A549 (cell line): ENCODE measurements around the gene CAV3. TPM values are rescaled to one million over a fixed set of nuclear protein-coding genes. Genes with fewer than 3 reads are reported as not detected.
"Not testable (repeated sequence)": the region's sequence is repeated elsewhere in the genome, so short reads cannot be mapped to it uniquely, and the experiment has no call there.

Source experiments
- ATAC-seq, 2 experiments: fragments of 200-7000 bp in 1 of 2; fragments of >200 bp in 1 of 2; cut with Nextera tagmentation in 1 of 2; cut with Tn5 transposase in 1 of 2; 3 replicates each; pipeline versions ENCODE4 v1.8.0 to v1.9.1; 2018 to 2020; ENCODE audit warnings: mild to moderate bottlenecking in 1 of 2, moderate library complexity in 1 of 2
- CTCF ChIA-PET: fragments of 300-600 bp; sonication (Branson Sonifier 250); formaldehyde crosslinking; extraction: SDS; loops from one replicate; lab custom pipeline; 2021; ENCODE audit warnings: antibody characterized with exemption, inconsistent platforms; lab: Yijun Ruan, JAX
- POLR2A ChIA-PET: fragments of 350-600 bp; formaldehyde crosslinking; extraction: SDS; loops from one replicate; lab custom pipeline; 2021; ENCODE audit warnings: antibody characterized with exemption, inconsistent platforms; lab: Yijun Ruan, JAX
- DNase-seq, 2 experiments: peaks; one replicate each; pipeline versions ENCODE4 v3.0.0 to v3.0.0-alpha.2; 2011 to 2016; ENCODE audit warnings: low read depth in 1 of 2, low spot score in 1 of 2
- FAIRE-seq: peaks from 2 replicates; lab custom pipeline; 2011; peaks lifted over from hg19 to GRCh38; lab: Jason Lieb, UNC
- H3K27ac ChIP-seq, 2 experiments: fragments of >200 bp; sonication (Bioruptor Twin); formaldehyde crosslinking; 3 replicates each; pipeline ENCODE4 v1.5.1; 2016 to 2017
- H3K4me1 ChIP-seq: fragments of >200 bp; sonication (Bioruptor Twin); formaldehyde crosslinking; 3 replicates; pipeline ENCODE4 v1.6.1; 2016
- H3K4me2 ChIP-seq: fragments of >200 bp; sonication (Bioruptor Twin); formaldehyde crosslinking; 3 replicates; pipeline ENCODE4 v1.6.1; 2016
- H3K4me3 ChIP-seq: fragments of >200 bp; sonication (Bioruptor Twin); formaldehyde crosslinking; 3 replicates; pipeline ENCODE4 v1.5.1; 2016
- H3K9me3 ChIP-seq: fragments of >200 bp; sonication (Bioruptor Twin); formaldehyde crosslinking; 3 replicates; pipeline ENCODE4 v1.6.1; 2016
- BCL3 ChIP-seq: fragments of >200 bp; sonication (Bioruptor Twin); formaldehyde crosslinking; IDR thresholded peaks from 3 replicates; pipeline ENCODE4 v1.6.1; 2016
- CBX8 ChIP-seq: fragments of 200-600 bp; sonication (generic); IDR thresholded peaks from 2 replicates; pipeline ENCODE4 v1.6.1; 2016
- CEBPB ChIP-seq, 2 experiments: fragments of >200 bp in 1 of 2; sonication (Bioruptor Twin) in 1 of 2; formaldehyde crosslinking in 1 of 2; IDR thresholded peaks; 2 replicates each; pipeline ENCODE4 v1.6.1; 2012 to 2016
- CTCF ChIP-seq: fragments of >200 bp; sonication (Bioruptor Twin); formaldehyde crosslinking; IDR thresholded peaks from 3 replicates; pipeline ENCODE4 v1.5.1; 2016
- E2F6 ChIP-seq: IDR thresholded peaks from 2 replicates; pipeline ENCODE4 v1.6.1; 2012; ENCODE audit warnings: low read depth, borderline replicate concordance
- GATA3 ChIP-seq: IDR thresholded peaks from 2 replicates; pipeline ENCODE4 v1.6.1; 2012; ENCODE audit warnings: borderline replicate concordance
- HEYL ChIP-seq: fragments of 250-450 bp; sonication (Bioruptor Pico); IDR thresholded peaks from 2 replicates; pipeline ENCODE4 v1.8.0; 2021; ENCODE audit warnings: mild to moderate bottlenecking, moderate library complexity
- HOXA7 ChIP-seq: fragments of 250-450 bp; sonication (Bioruptor Pico); IDR thresholded peaks from 2 replicates; pipeline ENCODE4 v1.5.0; 2020; ENCODE audit warnings: mild to moderate bottlenecking, moderate library complexity
- HOXB13 ChIP-seq: fragments of 250-450 bp; sonication (Bioruptor Pico); IDR thresholded peaks from 2 replicates; pipeline ENCODE4 v1.5.0; 2020; ENCODE audit warnings: low read depth, mild to moderate bottlenecking, moderate library complexity
- KDM1A ChIP-seq: fragments of 200-600 bp; sonication (generic); IDR thresholded peaks from 2 replicates; pipeline ENCODE4 v1.6.1; 2016; ENCODE audit warnings: low read depth, mild to moderate bottlenecking
- RARB ChIP-seq: fragments of 250-450 bp; sonication (Bioruptor Pico); IDR thresholded peaks from 2 replicates; pipeline ENCODE4 v1.8.0; 2021; ENCODE audit warnings: mild to moderate bottlenecking, moderate library complexity
- RNF2 ChIP-seq: fragments of 200-600 bp; sonication (generic); IDR thresholded peaks from 2 replicates; pipeline ENCODE4 v1.6.1; 2016; ENCODE audit warnings: low read depth, mild to moderate bottlenecking, antibody characterized with exemption, moderate library complexity, borderline replicate concordance
- SREBF2 ChIP-seq: fragments of 450-650 bp; IDR thresholded peaks from 2 replicates; pipeline ENCODE4 v1.6.1; 2014; ENCODE audit warnings: mild to moderate bottlenecking, moderate library complexity
- TFCP2L1 ChIP-seq: fragments of 250-450 bp; sonication (Bioruptor Pico); IDR thresholded peaks from 2 replicates; pipeline ENCODE4 v1.5.0; 2021; ENCODE audit warnings: mild to moderate bottlenecking
- USF2 ChIP-seq: fragments of 450-650 bp; IDR thresholded peaks from 2 replicates; pipeline ENCODE4 v1.6.1; 2014; ENCODE audit warnings: antibody characterized with exemption
- ZFP36 ChIP-seq: fragments of 450-650 bp; IDR thresholded peaks from 2 replicates; pipeline ENCODE4 v1.6.1; 2014; ENCODE audit warnings: borderline replicate concordance; ENCODE audit not compliant: partially characterized antibody
- WGBS: methylation state at CpG from one replicate; pipeline ENCODE4 v1.1.6; 2017; ENCODE audit errors: missing lambda C conversion rate; 5-methylcytosine and 5-hydroxymethylcytosine counted together
- polyA minus RNA-seq: library from RNA; depleted of rRNA, polyadenylated mRNA; stranded (reverse); fragments of >200 nt; gene quantifications from 2 replicates; pipeline ENCODE4 v1.2.3, GENCODE V29; 2011; rRNA and poly(A)+ RNA removed
- polyA plus RNA-seq, 4 experiments: library from polyadenylated mRNA; depleted of rRNA in 3 of 4; stranded (reverse); fragments of >200 nt; fragmentation: RNase III in 1 of 4; extraction: RNeasy Plus Mini Kit Qiagen cat#74134 plus additional on column Dnase treatment in 1 of 4; gene quantifications; 2 replicates in 3 of 4; 3 replicates in 1 of 4; pipeline ENCODE4 v1.2.3, GENCODE V29; 2011 to 2017

The CAV3 gene
- polyA plus RNA-seq (2011; rRNA removed): not detected in 2 replicates
- polyA plus RNA-seq (2012; cell fraction: cytosol; rRNA removed): not detected in 2 replicates
- polyA plus RNA-seq (2012; cell fraction: nucleus; rRNA removed): not detected in 2 replicates
- polyA plus RNA-seq (2017; fragmentation: RNase III; extraction: RNeasy Plus Mini Kit Qiagen cat#74134 plus additional on column Dnase treatment): not detected in 3 replicates
- not detected in 2 replicates for polyA minus RNA-seq

- DNase-seq: no peak
- Histone ChIP-seq H3K4me1 (no peaks in the 10 kb centered on the region), H3K4me2 (no peak within 1 kb of the TSS), H3K27ac (peak within 1 kb of the TSS in 1 of 2 experiments; percentile 41; a peak in 1 of 6 replicates), H3K9me3 (no peaks in the 10 kb centered on the region), H3K4me3 (no peak within 1 kb of the TSS)
- no peak for FAIRE-seq
- ChIA-PET CTCF (interaction anchor here (1.5 to 3.6 kb wide), 3 partner anchors 8 to 36 kb away, joined by 4 to 13 read pairs (median 6); partner anchors contain the start of gene OXTR), POLR2A (no interaction called here)
- no peak for ATAC-seq
- no peak for TF ChIP-seq RARB (CRISPR knock-in tag)
- no peak for TF ChIP-seq CBX8
- no peak for TF ChIP-seq SREBF2
- no peak for TF ChIP-seq KDM1A
- no peak for TF ChIP-seq ZFP36
- no peak for TF ChIP-seq TFCP2L1 (CRISPR knock-in tag)
- TF ChIP-seq GATA3: no peak
- no peak for TF ChIP-seq BCL3
- TF ChIP-seq CTCF: no peak
- no peak for TF ChIP-seq E2F6
- WGBS: 83% methylated on average over 15 of the region's 23 CpGs
These were observed at the start of gene CAV3 for GRCh38 chr3:8733332-8734094. Gene CAV3 (plus strand): TSS chr3:8733802. CDS start chr3:8733877, 75 bp downstream.

- H3K4me2 ChIP-seq, CTCF ChIA-PET, H3K4me3 ChIP-seq, DNase-seq, H3K27ac ChIP-seq, FAIRE-seq, POLR2A ChIA-PET, ATAC-seq, H3K9me3 ChIP-seq: not testable (repeated sequence)
- H3K4me1 ChIP-seq: peaks cover 25% of the 10 kb centered on the region; the same call in 2 of the 3 replicates
- WGBS: 43% methylated on average over 6 of the region's 6 CpGs
These were observed 48.6 kb upstream of the CAV3 start for GRCh38 chr3:8684992-8685391.

GRCh38 chr3:8691295-8691694 is 42.3 kb upstream of the CAV3 start:
- H3K27ac ChIP-seq, FAIRE-seq, H3K4me1 ChIP-seq, H3K4me3 ChIP-seq, DNase-seq, CTCF ChIA-PET, POLR2A ChIA-PET, ATAC-seq, H3K4me2 ChIP-seq, H3K9me3 ChIP-seq: not testable (repeated sequence)
- WGBS: 95% methylated on average over 9 of the region's 9 CpGs

GRCh38 chr3:8702560-8702959 is 31.0 kb upstream of the CAV3 start:
- DNase-seq: no peak
- Histone ChIP-seq H3K9me3 (peaks cover 22% of the 10 kb centered on the region), H3K4me1 (no peaks in the 10 kb centered on the region), H3K4me2 (no peak overlapping the region), H3K27ac (no peak overlapping the region), H3K4me3 (no peak overlapping the region)
- no peak for FAIRE-seq
- CTCF ChIA-PET: interaction anchor here (2.3 kb wide), 1 partner anchor 67 kb away, joined by 8 read pairs; the partner anchor contains the start of gene OXTR
- WGBS: 52% methylated on average over 3 of the region's 3 CpGs
- TF ChIP-seq HOXA7 (CRISPR knock-in tag): no peak
- no peak for TF ChIP-seq USF2
- TF ChIP-seq SREBF2: no peak
- TF ChIP-seq ZFP36: no peak
- no peak for TF ChIP-seq RNF2
- TF ChIP-seq HEYL: no peak
- TF ChIP-seq CEBPB (IDR thresholded peaks at IDR 0.05): no peak
- TF ChIP-seq HOXB13 (CRISPR knock-in tag): no peak
- no peak for ATAC-seq
- POLR2A ChIA-PET: no interaction called here
